ENCODE results near the gene AATK.

GRCh38 chr17:81196505-81197408, 30.7 kb upstream of the AATK start:
- TF ChIP-seq RFX5 (IDR thresholded peaks at IDR 0.05; ENCODE audit: low read depth, low read length) (no peak), FOS (IDR thresholded peaks at IDR 0.05; ENCODE audit: low read depth, low read length) (no peak), CTCF (conservative IDR thresholded peaks at IDR 0.05; ENCODE audit: low read depth, low read length) (no peak), RAD21 (IDR thresholded peaks at IDR 0.05; ENCODE audit: low read length) (no peak), POLR2A (IDR thresholded peaks at IDR 0.05; ENCODE audit: low read depth, low read length) (no peak), USF2 (IDR thresholded peaks at IDR 0.05; ENCODE audit: low read depth, low read length) (no peak), MXI1 (IDR thresholded peaks at IDR 0.05; ENCODE audit: borderline replicate concordance, low read depth, low read length) (no peak), SMC3 (IDR thresholded peaks at IDR 0.05; ENCODE audit: low read depth, low read length) (no peak), BHLHE40 (IDR thresholded peaks at IDR 0.05; ENCODE audit: low read depth, low read length) (no peak), MAFK (IDR thresholded peaks at IDR 0.05; ENCODE audit: low read depth, low read length) (no peak)

Data from IMR-90 (cell line).